ENCODE data around the gene TMEM150C.

The TMEM150C gene

DNA sequence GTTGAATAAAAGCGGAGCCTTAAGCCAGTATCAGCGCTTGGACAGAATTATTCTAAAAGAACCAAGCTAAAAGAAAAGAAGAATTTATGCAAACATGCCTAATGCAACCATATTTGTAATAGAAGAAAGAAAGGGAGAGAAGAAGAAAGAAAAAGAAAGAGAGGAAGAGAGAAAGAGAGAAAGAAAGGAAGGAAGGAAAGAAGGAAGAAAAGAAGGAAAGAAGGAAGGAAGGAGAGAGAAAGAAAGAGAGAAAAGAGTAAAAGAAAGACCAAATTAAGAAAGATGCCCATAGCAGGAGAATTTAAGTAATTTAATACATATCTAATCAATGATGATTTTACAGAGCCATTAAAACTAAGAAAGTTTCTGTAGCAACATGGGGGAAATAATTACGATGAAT lies 30.9 kb upstream of the TMEM150C start:
- TF ChIP-seq PAX5 (IDR thresholded peaks at IDR 0.05; ENCODE audit: insufficient read depth, low read length, severe bottlenecking) (no peak), POU2F2 (IDR thresholded peaks at IDR 0.05; ENCODE audit: low read depth, low read length) (no peak), TAF1 (IDR thresholded peaks at IDR 0.05; ENCODE audit: low read depth, low read length) (no peak), POLR2AphosphoS5 (IDR thresholded peaks at IDR 0.05; ENCODE audit: low read depth, low read length) (no peak), SPI1 (IDR thresholded peaks at IDR 0.05; ENCODE audit: low read depth, low read length) (no peak), POLR2A (IDR thresholded peaks at IDR 0.05; ENCODE audit: low read depth, low read length) (no peak)
- no peak for DNase-seq (ENCODE audit: insufficient read length, low spot score)
- no peak for FAIRE-seq

DNA sequence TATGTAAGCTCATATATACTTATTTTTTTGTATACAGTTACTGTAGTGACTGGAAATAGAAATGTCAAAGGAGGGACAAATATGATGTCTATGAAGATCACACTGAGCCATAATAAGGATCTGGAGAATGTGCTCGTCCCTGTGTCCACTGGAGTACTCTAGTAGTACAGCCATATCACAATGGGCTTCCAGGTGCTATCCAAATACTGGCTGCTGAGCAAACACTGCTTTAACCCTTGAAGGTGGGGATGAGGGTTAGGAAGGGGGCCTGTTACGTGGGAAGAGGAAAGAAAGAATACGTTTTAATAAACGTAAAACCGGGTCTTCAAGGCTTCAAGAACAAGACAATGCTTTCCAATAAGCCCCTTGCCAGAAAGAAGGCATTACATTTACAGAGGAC lies 29.8 kb upstream of the TMEM150C start:
- no peak for TF ChIP-seq PAX5 (IDR thresholded peaks at IDR 0.05; ENCODE audit: insufficient read depth, low read length, severe bottlenecking)
- TF ChIP-seq SPI1 (IDR thresholded peaks at IDR 0.05; ENCODE audit: low read depth, low read length), result no peak
- TF ChIP-seq POLR2A (IDR thresholded peaks at IDR 0.05; ENCODE audit: low read depth, low read length), result no peak
- TF ChIP-seq POU2F2 (IDR thresholded peaks at IDR 0.05; ENCODE audit: low read depth, low read length), result no peak
- TF ChIP-seq POLR2AphosphoS5 (IDR thresholded peaks at IDR 0.05; ENCODE audit: low read depth, low read length), result no peak
- TF ChIP-seq TAF1 (IDR thresholded peaks at IDR 0.05; ENCODE audit: low read depth, low read length), result no peak
- DNase-seq (ENCODE audit: insufficient read length, low spot score), result no peak
- no peak for FAIRE-seq

DNA sequence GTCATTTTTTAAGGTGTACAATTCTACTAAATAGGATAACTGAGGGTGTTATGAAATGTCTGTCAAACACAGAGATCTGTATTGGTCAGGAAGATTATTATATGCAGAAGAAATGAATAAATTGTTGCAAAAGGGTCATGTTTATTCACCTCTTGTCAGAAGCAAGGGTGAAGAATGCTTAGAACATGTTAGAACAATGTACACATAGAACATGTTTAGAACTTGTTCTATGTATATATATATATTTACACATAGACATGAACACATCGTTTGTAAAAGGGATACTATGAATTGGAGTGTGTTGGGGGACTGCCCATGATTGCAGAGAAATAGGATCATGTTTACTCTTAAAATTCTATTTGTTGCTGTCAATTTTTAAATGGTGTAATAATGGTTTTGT lies 28.0 kb upstream of the TMEM150C start:
- TF ChIP-seq SPI1 (IDR thresholded peaks at IDR 0.05; ENCODE audit: low read depth, low read length), result no peak
- TF ChIP-seq POLR2A (IDR thresholded peaks at IDR 0.05; ENCODE audit: low read depth, low read length), result no peak
- TF ChIP-seq POLR2AphosphoS5 (IDR thresholded peaks at IDR 0.05; ENCODE audit: low read depth, low read length), result no peak
- TF ChIP-seq POU2F2 (IDR thresholded peaks at IDR 0.05; ENCODE audit: low read depth, low read length), result no peak
- TF ChIP-seq PAX5 (IDR thresholded peaks at IDR 0.05; ENCODE audit: insufficient read depth, low read length, severe bottlenecking), result no peak
- no peak for TF ChIP-seq TAF1 (IDR thresholded peaks at IDR 0.05; ENCODE audit: low read depth, low read length)
- DNase-seq (ENCODE audit: insufficient read length, low spot score) (no peak), FAIRE-seq (no peak)

DNA sequence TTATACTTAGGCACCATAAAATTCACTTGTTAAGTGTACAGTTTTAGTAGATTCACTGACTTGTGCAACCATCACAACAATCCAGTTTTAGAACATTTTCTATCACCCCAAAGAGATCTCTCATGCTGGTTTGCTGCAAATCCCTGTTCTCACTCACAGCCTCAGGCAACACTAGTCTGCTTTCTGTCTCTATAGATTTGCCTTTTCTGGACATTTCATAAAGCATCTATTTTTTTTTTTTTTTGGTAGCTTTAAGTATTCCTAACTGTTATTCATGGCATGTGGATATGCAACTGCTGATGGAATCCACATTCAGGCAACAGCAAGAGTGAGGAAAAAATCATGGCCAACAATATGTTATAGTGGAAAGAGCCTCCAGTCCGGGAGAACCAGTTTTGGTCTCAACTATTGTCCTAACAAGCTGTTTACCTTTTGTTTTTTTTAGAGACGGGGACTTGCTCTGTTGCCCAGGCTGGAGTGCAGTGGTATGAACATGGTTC lies 27.0 kb upstream of the TMEM150C start:
- FAIRE-seq (no peak), DNase-seq (ENCODE audit: insufficient read length, low spot score) (no peak)
- TF ChIP-seq TAF1 (IDR thresholded peaks at IDR 0.05; ENCODE audit: low read depth, low read length) (no peak), POLR2AphosphoS5 (IDR thresholded peaks at IDR 0.05; ENCODE audit: low read depth, low read length) (no peak), POLR2A (IDR thresholded peaks at IDR 0.05; ENCODE audit: low read depth, low read length) (no peak), SPI1 (IDR thresholded peaks at IDR 0.05; ENCODE audit: low read depth, low read length) (no peak)

DNA sequence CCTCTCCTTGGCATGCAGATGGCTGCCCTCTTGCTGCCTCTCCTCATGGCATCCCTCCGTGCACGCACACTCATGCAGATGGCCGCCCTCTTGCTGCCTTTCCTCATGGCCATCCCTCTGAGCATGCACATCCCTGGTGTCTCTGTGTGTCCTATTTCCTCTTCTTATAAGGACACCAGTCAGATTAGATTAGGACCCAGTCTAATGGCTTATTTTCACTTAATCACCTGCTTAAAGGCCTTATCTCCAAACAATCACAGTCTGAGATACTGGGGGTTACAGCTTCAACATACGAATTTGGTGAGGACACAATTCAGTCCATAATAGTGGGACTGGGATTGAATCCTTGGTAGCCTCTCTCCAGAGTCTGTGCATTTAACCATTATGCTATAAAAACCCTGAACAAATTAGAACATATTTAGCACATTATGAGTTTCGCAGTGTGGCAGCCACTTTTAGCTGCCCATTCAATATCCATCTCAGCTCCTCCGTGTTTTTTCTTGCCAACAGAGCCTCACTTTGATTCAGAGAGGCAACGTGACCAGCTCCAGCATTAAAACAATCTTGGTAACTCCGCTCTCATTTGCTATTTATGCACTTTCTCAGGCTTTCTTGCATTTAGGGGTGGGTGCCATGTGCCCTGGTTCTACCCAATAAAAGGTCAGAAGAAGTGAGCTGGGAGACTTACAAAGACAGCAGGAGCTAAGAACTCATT lies 26.2 kb upstream of the TMEM150C start:
- TF ChIP-seq POLR2AphosphoS5 (IDR thresholded peaks at IDR 0.05; ENCODE audit: low read depth, low read length) (no peak), SPI1 (IDR thresholded peaks at IDR 0.05; ENCODE audit: low read depth, low read length) (no peak), TAF1 (IDR thresholded peaks at IDR 0.05; ENCODE audit: low read depth, low read length) (no peak), POU2F2 (IDR thresholded peaks at IDR 0.05; ENCODE audit: low read depth, low read length) (no peak), PAX5 (IDR thresholded peaks at IDR 0.05; ENCODE audit: insufficient read depth, low read length, severe bottlenecking) (no peak), POLR2A (IDR thresholded peaks at IDR 0.05; ENCODE audit: low read depth, low read length) (no peak)
- DNase-seq (ENCODE audit: insufficient read length, low spot score) (no peak), FAIRE-seq (no peak)

DNA sequence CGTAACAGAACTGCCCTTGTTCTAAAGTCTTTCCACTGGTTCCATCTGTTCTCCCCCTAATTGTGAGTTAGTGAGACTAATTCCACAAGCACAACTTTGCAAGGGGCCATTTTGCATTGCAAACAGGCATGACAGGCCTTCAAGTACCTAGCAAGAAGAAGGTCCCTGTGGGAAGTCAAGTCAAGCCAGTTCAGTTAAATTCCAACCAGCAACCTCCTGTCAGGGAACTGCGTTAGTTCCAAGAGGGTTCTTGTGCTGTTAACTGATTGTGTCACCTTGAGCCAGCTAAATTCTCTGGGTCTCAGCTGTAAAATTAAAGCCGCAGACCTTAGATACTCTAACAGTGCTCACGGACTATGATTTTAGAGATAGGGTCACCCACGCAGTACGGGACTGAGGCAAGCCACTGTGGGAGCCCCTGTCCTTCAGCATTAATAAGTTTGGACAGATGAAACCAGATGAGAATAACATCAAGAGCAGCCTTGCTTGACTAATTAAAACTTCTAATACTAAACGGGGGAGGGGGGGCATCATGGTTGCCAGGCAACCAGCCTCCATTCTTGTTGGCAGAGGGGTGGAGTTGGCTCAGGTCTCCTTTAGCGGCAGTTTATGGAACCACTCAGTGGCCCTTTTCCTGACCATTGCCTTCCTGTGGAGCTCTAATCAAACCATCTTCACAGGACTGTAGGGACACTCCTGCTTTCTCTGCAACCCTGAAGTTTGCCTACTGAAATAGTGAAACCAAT lies 24.1 kb upstream of the TMEM150C start:
- DNase-seq (ENCODE audit: insufficient read length, low spot score) (no peak), FAIRE-seq (no peak)
- TF ChIP-seq SPI1 (IDR thresholded peaks at IDR 0.05; ENCODE audit: low read depth, low read length), result no peak
- no peak for TF ChIP-seq PAX5 (IDR thresholded peaks at IDR 0.05; ENCODE audit: insufficient read depth, low read length, severe bottlenecking)
- no peak for TF ChIP-seq POU2F2 (IDR thresholded peaks at IDR 0.05; ENCODE audit: low read depth, low read length)
- no peak for TF ChIP-seq POLR2AphosphoS5 (IDR thresholded peaks at IDR 0.05; ENCODE audit: low read depth, low read length)
- TF ChIP-seq TAF1 (IDR thresholded peaks at IDR 0.05; ENCODE audit: low read depth, low read length), result no peak
- TF ChIP-seq POLR2A (IDR thresholded peaks at IDR 0.05; ENCODE audit: low read depth, low read length), result no peak

DNA sequence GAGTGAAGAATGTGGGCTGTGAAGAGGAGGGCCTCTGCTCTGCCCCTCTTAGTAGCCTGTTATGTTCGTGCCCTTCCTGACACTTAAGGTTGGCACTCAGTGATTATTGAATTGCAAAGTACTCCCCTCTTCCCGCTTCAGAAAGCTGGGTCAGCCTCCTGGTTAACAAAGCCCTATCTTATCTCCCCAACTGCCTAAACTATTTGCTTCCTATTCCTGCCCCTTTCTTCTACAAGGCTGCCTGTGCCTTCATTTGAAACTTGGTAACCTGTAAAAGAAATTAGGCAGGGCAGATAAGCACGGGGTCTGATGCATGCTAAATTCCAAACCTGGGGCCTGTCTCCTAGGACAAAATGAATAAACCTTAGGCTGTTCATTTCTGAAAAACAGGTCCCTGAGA lies 23.1 kb upstream of the TMEM150C start:
- FAIRE-seq (no peak), DNase-seq (ENCODE audit: insufficient read length, low spot score) (no peak)
- TF ChIP-seq PAX5 (IDR thresholded peaks at IDR 0.05; ENCODE audit: insufficient read depth, low read length, severe bottlenecking) (no peak), POLR2AphosphoS5 (IDR thresholded peaks at IDR 0.05; ENCODE audit: low read depth, low read length) (no peak), POU2F2 (IDR thresholded peaks at IDR 0.05; ENCODE audit: low read depth, low read length) (no peak), POLR2A (IDR thresholded peaks at IDR 0.05; ENCODE audit: low read depth, low read length) (no peak)

DNA sequence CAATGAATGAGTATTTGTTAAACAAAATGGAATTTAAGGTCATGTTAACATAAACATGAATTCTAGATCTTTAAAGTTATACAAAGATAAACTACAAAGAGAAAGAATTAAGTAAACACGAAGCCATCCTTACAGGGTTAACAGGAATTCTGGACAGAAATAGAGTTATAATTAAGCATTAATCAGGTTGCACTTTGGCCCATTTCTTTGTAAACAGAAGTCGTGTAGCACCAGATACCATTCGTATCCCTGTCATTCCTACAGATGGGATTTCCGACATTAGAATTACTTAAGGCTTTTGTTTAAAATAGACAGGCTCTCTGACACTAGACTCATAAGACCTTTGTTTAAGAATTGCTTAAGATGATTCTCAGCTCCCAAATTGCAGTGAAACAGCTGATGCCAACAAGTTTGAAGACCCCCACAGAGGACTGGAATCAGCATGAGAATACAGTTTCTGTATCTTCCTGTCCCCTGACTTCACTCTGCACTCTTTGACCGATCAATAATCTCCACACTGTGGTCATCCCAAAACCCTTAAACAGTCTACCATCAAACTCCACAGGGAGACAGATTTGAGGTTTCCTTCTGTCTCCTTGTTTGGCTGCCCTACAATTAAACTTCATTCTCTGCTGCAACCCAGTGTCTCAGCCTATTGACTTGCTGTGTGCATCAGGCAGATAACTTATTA lies 22.3 kb upstream of the TMEM150C start:
- DNase-seq (ENCODE audit: insufficient read length, low spot score) (no peak), FAIRE-seq (no peak)
- TF ChIP-seq SPI1 (IDR thresholded peaks at IDR 0.05; ENCODE audit: low read depth, low read length) (no peak), POLR2AphosphoS5 (IDR thresholded peaks at IDR 0.05; ENCODE audit: low read depth, low read length) (no peak), PAX5 (IDR thresholded peaks at IDR 0.05; ENCODE audit: insufficient read depth, low read length, severe bottlenecking) (no peak), TAF1 (IDR thresholded peaks at IDR 0.05; ENCODE audit: low read depth, low read length) (no peak), POLR2A (IDR thresholded peaks at IDR 0.05; ENCODE audit: low read depth, low read length) (no peak), POU2F2 (IDR thresholded peaks at IDR 0.05; ENCODE audit: low read depth, low read length) (no peak)

DNA sequence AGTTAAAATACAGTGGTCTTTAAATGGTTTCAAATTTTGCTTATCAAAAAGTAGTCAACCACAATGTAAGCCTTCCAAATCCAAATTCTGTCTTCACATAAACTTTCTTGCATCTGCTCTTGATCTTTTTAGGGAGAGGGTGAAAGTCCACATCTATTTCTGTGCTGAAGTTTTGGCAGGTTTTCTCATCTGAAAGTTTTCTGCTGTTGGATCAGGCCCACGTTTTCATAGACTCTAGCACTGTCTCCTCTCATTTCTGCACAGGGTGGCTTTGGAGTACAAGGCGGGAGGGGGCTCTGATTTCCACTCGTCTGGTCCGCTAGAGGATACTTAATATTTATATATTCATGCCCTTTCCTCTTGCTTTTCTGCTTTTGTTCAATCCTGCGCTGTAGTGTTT lies 18.1 kb upstream of the TMEM150C start:
- DNase-seq (ENCODE audit: insufficient read length, low spot score), result no peak
- FAIRE-seq, result no peak
- no peak for TF ChIP-seq PAX5 (IDR thresholded peaks at IDR 0.05; ENCODE audit: insufficient read depth, low read length, severe bottlenecking)
- no peak for TF ChIP-seq POU2F2 (IDR thresholded peaks at IDR 0.05; ENCODE audit: low read depth, low read length)
- no peak for TF ChIP-seq TAF1 (IDR thresholded peaks at IDR 0.05; ENCODE audit: low read depth, low read length)
